HL-60 (cell line): ENCODE results near the gene TIFAB.

ENCODE experiments used
- CTCF ChIP-seq: IDR thresholded peaks from one replicate; pipeline ENCODE4 v1.5.1; 2011; ENCODE audit warnings: low read length, control low read depth, inconsistent platforms; ENCODE audit not compliant: insufficient read depth
- GABPA ChIP-seq: IDR thresholded peaks from 2 replicates; pipeline ENCODE4 v1.6.1; 2012; ENCODE audit warnings: low read depth
- POLR2AphosphoS5 ChIP-seq: IDR thresholded peaks from 2 replicates; pipeline ENCODE4 v1.6.1; 2012; ENCODE audit warnings: low read depth
- REST ChIP-seq: IDR thresholded peaks from 2 replicates; pipeline ENCODE4 v1.6.1; 2012; ENCODE audit warnings: low read depth; ENCODE audit not compliant: insufficient replicate concordance
- SPI1 ChIP-seq: IDR thresholded peaks from 2 replicates; pipeline ENCODE4 v1.6.1; 2012; ENCODE audit warnings: low read depth, mild to moderate bottlenecking, borderline replicate concordance

- no peak for TF ChIP-seq GABPA
- no peak for TF ChIP-seq POLR2AphosphoS5
- no peak for TF ChIP-seq CTCF
- no peak for TF ChIP-seq REST
- no peak for TF ChIP-seq SPI1
These were observed 23.6 kb downstream of the TIFAB start for GRCh38 chr5:135428586-135428985.
